Stimulated activated CD4-positive, alpha-beta T cell treated with anti-CD3 and anti-CD28 coated beads, Interleukin-2, amount 100 ng/mL, for 48 hours (primary cell): ENCODE results near the gene ERG28.
"Not testable (repeated sequence)": the region's sequence is repeated elsewhere in the genome, so short reads cannot be mapped to it uniquely, and the experiment has no call there.

ENCODE experiments used
- DNase-seq, 2 donors: peaks; one replicate each; pipeline ENCODE4 v3.0.0-alpha.2; 2020

The ERG28 gene, protein sequence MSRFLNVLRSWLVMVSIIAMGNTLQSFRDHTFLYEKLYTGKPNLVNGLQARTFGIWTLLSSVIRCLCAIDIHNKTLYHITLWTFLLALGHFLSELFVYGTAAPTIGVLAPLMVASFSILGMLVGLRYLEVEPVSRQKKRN

DNA sequence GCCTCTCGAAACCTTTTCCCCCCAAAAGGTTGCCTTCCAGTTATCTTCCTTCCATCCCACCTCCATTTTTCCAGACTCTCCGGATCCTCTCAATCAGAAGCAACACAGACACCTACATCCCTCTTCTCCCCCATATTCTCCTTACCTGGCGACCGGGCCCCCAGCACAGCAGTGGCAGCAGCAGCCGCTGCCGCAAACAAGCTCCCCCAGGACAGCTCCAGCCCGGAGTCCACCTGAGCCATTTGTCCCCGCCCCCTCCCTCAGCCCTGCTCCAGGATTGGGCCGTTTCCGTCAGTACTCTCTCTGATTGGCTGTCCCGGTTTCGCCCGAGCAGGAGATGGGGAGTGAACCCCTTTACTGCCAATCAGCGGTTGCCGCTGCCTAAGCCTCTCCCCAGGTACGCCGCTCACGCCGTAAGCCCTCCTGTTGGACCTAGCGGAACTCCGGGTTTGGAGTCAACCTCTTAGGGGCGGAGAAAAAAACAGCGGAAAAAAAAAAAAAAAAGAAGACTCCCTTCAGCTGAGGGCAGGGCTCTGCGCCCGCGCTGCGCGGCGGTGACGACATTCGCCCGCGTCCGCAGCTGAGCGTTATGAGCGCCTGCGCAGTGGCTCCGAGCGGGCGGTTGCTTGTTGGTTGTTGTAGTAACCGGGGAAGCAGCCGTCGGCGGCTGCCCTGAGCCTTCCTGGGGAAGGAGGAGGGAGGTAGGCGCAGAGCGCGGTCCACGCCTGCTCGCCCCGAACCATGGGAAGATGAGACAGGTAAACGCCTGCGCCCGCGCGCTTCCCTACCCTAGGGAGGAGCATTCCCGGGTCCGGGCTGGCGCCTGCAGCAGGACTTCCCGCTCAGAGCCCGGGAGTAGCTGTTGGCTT, at the start of gene ERG28, which contains the start of gene TTLL5:
Gene ERG28 (minus strand): TSS at position 247 of the 869 bp plus-strand sequence. CDS start 3,374 bp downstream, outside the sequence.
Gene TTLL5 (plus strand): TSS at position 617 of the 869 bp plus-strand sequence. CDS start 1,904 bp downstream, outside the sequence.
- DNase-seq = peak; percentile 93 to 94

DNA sequence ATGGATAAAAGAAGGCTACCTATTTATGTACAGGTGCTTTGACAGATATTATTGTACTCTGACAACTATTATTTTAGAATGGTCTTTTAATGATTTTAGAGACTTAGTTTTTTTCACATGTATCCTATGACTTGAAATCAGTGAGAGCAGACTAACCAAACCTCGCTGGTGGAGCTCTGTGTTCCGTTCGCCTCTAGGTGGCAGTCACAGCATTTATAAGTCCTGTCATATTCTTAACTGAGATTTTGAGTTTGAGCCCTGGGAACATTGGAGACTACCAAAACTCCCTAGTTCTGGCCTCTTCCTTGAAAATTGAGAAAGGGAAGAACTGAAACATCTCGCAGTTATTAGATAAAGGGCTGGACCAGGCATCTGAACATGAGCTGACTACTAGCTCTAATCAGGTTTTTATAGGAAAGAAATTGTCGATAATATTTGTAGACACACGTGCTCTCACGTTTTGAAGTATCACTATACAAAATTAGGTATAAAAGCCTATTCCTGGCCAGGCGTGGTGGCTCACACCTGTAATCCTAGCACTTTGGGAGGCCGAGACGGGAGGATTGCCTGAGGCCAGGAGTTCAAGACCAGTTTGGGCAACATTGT, 48.6 kb upstream of the ERG28 start:
- DNase-seq = peak; percentile 52 to 54

DNA sequence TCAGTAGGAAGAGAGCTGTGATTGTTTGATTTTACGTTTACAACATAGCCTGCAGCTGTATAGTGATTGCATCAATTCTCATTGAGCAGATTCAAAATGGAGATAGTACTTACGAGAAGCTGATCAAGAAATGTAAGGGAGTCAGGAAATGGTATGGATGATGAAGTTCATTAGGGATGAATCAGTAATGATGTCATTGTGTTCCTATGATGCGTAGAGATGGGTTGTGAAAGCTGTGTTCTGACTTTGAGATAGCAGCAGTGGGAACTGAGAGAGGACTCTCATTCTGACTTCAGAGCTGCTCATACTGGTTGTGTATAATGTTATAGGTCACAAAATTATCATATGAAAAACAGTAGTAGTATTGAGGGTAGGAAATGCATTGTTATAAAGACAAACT, 44.3 kb upstream of the ERG28 start:
- DNase-seq = no peak

DNA sequence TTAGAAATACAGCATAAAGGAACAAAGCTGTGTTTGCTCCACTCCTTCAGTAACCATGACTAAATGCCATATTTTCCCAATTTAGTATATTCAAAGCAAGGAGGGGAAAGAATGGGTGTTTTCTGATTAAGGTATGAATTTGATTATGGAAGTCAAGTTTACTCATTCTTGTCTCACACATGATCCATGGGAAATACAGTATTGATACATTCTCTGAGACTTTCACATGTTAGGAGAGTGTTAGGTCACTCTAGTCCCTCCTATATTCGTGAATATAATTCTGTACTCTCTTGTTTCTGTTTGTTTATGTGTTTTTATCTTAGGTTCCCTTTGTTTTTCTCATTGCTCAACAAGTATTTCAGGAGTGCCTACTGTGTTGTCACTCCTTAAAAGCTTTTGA, 42.8 kb upstream of the ERG28 start:
- no peak for DNase-seq

DNA sequence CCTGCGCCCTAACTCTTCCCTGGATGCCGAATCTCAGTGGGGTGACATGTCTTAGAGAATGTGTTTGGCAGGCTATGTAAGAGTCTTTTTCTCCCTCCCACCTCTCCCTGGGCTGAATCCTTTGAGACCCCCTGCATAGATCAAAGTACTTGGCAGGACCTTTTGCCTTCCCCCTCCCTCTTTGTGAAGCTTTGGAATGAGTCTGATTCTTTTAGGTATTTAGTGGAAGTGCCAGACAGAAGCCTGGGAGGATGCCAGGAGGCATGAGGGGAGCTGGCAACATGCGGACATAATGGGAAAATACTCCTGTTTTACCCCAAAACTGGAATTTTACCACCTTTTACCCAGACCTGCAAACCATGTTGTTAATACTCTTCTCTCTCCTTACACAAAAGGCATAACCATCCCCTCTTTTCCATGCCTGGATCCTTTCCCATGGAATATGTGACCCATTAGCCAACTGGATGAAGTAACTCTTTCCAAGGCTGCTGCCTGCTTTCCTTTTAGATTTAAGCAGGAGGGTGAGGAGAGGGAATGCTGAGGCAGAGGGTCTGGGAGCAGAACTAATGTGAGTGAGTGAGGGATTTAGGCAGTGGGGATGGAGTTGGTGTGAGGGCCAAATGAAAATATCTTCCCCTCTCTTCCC, 42.1 kb upstream of the ERG28 start:
- DNase-seq = no peak

DNA sequence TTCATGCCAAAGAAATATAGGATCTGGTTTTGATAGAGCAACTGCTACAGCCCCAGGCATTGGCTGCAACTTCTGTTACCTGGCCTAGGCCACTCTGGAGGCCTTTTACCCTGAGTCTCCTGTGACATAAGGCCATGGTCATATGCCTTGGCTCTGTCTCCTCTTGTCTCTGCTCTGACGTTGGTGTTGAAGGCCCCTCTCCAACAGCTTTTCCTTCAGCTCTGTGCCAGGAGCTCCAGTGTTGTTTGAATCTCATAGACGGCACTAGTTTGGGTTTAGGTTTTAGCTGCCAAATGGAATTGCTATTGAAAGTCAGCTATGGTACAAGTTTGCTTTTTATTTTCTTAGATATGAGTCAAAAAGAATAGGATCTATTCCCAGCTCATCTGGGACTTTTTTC, 41.4 kb upstream of the ERG28 start:
- DNase-seq = no peak

DNA sequence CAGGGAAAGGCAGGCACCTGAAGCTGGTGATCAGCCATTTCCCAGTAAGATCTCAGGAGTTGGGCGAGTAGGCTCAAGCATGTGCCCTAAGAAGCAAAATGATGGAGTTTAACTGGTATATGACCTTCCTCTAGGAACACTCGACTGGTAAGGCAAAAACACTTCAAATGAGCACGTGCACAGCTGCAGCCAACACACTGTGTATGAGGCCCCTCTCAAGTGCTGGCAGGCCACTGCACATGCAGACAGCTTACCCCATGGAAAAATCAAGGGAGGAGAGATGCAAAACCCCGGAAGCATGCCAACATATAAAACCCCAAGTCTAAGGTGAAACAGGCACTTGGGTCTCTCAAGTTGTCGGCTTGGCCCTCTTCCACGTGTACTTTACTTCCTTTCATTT, 39.6 kb upstream of the ERG28 start:
- DNase-seq = no peak

DNA sequence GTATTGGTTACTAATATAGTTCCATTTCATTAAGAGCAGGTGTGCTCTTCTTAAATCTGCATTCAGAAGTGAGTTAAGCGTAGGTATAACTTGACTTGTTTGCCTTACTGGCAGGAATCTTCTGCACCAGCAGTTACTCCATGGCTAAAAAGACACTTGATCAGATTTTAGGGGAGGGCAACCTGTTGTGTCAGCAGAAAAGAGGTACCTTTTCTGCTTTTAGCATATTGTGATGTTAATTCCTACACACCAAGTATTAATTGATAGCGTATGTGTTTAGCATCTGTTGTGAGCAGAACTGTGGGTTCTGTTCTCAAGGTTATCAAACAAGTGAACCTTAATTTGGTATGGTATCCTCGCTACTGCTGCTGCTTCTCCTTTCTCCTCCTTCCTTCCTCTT, 38.7 kb upstream of the ERG28 start:
- no peak for DNase-seq

DNA sequence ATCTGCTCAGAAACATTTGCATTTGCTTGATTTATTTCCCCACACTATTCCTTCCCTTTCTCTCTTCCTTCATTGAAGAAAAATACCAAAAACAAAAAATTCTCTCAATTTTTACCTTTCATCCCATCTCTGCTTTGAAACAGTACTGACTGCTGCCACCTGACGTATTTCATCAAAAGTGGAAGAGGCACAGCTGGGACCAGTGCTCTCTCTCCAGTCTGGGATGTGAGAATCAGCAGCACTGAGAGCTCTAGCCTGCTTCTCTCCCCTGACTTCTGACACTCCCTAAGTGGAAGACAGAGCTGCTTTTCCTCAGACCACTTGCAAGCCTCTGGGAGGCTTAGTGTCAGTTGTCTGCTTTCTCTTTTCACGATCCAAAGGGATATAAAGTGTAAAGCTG, 37.2 kb upstream of the ERG28 start:
- DNase-seq = no peak

DNA sequence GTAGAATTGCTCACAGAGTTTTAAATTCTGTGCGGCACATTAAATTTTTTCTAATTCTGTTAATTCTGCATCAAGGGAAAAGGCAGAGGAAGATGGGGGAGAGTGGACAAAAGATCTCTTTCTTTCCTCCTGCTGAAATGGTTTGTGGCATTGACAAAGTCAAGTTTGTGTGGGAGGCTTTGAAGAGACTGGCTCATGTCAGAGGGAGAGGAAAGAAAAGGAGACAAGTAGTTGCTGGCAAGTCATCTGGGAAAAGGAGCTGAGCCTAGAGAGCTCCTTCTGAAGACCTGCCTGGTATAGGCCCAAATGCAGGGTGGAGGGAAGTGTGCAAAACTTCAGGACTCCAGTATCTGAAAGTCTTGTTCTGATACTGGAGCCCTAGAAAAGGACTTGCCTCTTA, 36.7 kb upstream of the ERG28 start:
- no peak for DNase-seq

DNA sequence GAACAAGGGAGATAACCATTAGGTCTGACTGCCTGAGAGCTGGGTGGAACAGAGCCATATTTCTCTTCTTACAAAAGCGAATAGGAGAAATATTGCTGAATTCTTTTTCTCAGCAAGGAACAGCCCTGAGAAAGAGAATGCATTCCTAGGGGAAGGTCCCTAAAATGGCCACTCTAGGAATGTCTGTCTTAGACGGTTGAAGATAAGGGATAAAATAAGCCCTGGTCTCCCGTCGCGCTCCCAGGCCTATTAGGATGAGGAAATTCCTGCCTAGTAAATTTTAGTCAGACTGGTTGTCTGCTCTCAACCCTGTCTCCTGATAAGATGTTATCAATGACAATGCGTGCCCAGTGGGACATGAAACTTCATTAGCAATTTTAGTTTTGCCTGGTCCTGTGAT, 34.3 kb upstream of the ERG28 start:
- not testable (repeated sequence) for DNase-seq

DNA sequence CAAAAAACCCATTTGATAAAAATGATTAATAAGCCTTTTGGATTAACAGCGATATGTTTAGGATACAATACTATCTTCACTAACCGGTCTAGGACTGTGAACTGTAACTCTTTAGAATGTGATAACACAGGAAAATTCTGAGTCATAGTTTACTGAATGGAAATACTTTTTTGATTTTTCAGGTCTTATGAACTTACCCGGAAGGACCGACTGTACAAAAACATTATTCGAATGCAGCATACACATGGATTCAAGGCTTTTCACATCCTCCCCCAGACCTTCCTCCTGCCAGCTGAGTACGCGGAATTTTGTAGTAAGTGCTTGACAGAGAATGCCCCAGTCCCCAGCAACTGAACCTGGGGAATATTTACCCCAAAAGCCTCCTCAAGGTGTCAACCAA, 29.3 kb upstream of the ERG28 start:
- no peak for DNase-seq

DNA sequence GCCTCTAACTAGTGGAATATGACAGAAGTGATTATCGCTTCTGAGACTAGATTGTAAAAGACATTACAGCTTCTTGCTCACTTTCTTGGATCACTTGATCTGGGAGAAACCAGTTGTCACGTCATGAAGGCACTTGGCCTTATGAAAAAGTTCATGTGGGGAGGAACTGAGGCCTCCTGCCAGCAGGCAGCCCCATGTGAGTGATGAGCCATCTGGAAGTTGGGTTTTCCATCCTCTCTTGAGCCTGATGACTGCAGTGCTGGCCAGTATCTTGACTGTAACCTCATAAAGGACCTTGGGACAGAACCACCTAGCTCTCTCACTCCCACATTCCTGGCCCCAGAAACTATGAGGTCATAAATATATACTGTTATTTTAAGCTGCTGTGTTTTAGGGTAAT, 28.3 kb upstream of the ERG28 start:
- no peak for DNase-seq

DNA sequence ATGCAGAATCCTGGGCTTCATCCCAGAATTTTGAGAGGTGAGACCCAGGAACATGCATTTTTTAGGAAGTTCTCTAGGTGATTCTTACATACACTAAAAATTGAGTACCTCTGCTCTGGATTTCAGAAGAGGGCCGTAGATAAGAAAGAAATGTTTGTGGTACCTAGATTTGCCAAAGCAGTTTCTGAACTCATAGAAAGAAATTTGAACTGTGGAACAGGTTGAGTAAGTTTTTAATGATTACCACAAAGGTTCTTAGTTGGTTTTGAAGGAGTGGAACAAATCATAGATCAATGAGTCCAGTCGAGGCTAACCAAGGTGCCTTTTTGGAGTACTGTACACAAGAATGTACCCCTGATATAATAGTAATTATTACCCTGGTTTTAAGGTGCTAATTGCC, 25.2 kb upstream of the ERG28 start:
- no peak for DNase-seq

DNA sequence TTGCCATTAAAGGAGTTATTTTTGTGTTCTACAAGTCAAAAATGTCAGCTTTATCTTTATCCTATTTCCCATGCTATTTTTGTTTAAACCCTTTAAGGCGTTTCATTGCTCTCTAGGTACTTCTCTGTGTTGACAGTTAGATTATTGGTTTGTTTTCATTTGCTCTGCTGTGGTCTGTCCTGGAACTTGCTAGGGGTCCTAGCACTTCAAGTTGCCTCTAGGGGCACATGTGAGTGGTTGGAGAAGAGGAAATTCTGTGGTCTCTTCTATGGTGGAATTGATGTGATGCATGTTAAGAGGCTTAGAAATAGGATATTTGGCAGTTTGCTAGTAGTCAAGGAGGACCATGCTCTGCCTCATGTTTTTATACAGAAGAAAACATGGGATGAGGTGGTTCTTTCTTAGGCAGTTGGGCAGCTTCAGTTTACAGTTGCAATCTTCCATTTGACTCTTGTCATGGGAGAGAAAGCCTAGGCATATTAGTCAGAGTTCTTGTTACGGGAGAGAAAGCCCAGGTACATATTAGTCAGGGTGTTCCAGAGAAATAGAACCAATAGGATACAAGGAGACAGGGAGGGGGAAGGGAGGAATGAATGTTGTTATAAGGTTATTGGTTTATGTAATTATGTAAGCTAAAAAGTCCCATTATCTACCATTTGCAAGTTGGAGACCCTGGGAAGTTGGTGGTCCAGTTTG, 14.7 kb upstream of the ERG28 start:
- no peak for DNase-seq

DNA sequence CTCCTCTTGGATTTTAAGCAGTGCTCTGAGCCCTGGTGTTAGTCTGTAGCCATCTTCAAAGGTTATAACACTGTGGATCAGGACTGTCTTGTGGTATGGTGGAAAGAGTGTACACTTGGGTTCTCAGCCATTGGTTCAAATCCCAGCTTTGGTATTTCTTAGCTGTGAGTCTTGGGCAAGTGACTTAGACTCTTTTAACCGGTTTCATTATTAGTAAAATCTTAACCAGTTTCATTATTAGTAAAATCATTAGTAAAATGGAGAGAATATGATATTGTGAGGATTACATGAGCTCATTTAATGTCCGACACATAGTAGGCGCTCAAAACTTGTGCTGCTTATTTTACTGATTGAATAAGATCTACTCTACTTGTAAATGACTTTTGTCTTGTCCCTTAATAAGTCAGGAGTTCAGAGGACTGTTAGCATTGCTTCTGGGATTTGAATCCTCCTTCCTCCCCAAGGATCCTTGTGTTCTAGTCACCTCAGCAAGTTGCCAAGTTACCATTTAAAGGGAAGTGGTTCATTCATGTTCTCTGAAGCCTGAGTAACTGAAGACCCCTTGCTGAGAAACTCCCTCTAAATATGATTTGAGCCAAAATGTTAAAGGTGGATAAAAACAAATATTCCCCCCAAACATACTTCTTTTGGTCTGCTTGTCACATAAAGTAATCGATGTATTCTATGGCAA, 12.8 kb upstream of the ERG28 start:
- DNase-seq = no peak

DNA sequence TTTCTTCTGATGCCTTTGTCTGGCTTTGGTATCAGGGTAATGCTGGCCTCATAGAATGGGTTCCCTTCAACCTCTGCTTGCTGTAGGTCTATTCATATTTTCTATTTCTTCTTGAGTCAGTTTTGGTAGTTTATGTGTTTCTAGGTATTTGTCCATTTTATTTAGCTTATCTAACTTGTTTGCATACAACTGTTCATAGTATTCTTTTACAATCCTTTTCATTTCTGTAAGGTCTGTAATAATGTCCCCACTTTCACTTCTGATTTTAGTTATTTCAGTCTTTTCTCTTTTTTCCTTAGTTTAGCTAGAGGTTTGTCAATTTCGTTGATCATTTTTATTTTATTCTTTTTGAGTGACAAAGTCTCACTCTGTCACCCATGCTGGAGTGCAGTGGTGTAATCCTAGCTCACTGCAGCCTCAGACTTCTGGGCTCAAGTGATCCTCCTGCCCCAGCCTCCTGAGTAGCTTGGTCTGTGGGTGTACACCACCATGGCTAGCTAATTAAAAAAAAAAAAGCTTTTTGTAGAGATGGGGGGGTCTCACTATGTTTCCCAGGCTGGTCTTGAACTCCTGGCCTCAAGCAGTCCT, 12.0 kb upstream of the ERG28 start:
- DNase-seq = no peak

DNA sequence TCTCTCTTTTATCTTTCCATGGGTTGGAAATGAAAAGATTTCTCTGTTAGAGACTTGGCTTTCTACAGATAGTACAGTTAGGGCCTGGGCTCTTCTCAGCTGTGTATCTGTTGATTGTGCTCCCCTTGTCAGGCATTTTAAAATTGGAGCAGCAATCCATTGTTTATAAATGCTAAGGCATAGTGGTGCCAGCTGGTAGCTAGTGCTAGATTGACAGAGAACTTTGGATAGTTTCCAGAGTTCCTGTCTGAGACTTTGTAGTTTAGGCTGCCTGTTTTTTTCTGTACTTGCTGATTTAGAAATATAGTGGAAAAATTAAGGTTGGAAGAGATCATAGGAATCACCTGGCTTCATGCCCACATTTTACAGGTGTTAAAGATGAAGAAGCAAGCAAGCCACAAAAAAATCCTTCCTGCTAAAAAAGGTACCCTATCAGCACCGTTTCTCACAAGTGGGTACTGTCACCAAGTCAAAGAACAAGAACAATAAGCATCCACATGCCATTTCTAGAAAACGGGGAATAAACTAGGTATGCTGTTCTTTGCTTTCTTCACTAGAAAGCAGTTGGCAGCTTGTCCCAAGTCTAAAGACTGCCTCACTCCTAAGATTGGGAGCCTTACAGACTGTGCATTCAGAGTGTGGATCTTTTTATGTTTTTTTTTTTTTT, 6.6 kb upstream of the ERG28 start:
- DNase-seq = no peak

DNA sequence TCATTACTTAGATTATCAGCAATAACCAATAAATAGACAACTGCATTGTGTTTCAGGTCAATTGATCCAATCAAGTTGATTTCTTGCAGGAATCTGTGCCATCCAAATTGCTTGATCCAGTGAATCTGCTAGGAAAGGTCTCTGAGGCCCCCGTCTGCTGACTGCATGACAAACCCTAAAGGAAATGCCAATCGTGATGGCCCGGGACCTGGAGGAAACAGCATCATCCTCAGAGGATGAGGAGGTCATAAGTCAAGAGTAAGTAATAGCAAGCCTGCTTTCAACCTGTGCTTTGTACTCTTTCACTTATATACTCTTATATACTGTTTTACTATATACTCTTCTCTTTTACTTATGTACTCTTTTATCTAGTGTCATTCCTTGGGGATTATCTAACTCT, 2.3 kb upstream of the ERG28 start:
- DNase-seq = no peak

DNA sequence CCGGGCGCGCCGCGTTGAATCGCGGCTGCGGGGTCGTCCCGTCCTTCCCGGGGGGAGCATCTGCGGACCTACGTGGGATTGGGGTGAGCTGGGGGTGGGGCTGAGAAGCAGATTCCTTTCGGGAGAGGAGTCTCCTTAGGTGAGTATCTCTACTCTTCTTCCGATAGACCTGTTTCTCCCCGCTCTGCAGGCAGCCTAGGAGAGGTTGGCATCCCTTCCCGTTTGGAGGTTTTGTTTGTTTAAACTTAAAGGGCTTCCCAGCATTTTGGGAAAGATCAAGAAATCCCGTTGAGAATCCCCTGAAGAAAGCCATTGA, 781 bp upstream of the ERG28 start:
- DNase-seq = no peak

DNA sequence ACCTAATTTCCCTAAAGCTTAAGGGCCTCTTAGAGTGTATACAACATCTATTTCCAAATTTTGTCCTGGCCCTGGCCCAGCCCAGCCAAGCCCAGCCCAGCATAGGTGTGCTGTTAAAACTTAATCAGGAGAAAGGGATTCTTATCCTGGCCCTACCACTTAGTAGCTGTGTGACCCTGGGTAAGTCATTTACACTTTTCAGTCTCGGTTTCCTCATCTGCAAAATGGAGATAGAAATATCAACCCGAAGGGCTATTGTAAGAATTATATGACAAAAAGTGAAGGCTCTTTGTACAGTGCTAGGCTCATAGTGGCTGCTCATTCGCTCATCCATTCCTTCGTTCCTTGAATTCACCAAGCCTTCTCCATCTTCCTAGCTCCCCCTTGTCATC, 442 bp downstream of the ERG28 start:
- DNase-seq = no peak

DNA sequence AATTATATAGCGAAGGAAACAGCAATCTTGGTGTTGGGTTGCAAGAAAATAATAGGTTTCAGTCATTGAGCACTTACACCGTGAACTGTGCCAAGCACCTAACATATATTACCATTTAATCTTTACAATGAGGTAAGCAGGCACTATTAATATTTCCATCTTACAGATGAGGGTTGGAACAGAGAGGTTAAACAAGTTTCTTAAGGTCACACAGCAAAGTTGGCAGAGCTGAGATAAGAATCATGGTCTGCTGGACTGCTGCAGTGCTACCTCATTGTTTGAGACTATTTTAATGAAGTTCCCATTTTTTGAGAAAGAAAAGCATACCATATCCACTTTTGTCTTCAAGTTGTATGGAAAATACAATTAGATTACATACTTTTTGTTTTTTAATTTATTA, 1.7 kb downstream of the ERG28 start:
- no peak for DNase-seq
